Endodermal cell (in vitro differentiated cells): Measurements from ENCODE around the gene IL1RAPL2. TPM values are rescaled to one million over a fixed set of nuclear protein-coding genes. Genes with fewer than 3 reads are reported as not detected.

Source experiments
- DNase-seq: peaks from one replicate; pipeline ENCODE4 v3.0.0-alpha.2; 2017
- H3K27ac ChIP-seq: 2 replicates; pipeline ENCODE4 v1.5.1; 2013; ENCODE audit warnings: mild to moderate bottlenecking, low read depth, low read length, moderate library complexity
- H3K27me3 ChIP-seq: 2 replicates; pipeline ENCODE4 v1.6.1; 2013; ENCODE audit warnings: mild to moderate bottlenecking, low read length, moderate library complexity; ENCODE audit not compliant: insufficient read depth, control insufficient read depth, poor library complexity, severe bottlenecking
- H3K36me3 ChIP-seq: 2 replicates; pipeline ENCODE4 v1.7.0; 2013; ENCODE audit warnings: mild to moderate bottlenecking, low read length, moderate library complexity; ENCODE audit not compliant: control insufficient read depth, insufficient read depth
- H3K4me1 ChIP-seq: one replicate; pipeline ENCODE4 v1.7.0; 2013; ENCODE audit warnings: low read length; ENCODE audit not compliant: control insufficient read depth, insufficient read depth
- H3K4me3 ChIP-seq: 2 replicates; pipeline ENCODE4 v1.5.1; 2013; ENCODE audit warnings: mild to moderate bottlenecking, low read length, moderate library complexity
- H3K9ac ChIP-seq: 2 replicates; pipeline ENCODE4 v1.6.1; 2013; ENCODE audit warnings: mild to moderate bottlenecking, low read length, moderate library complexity; ENCODE audit not compliant: poor library complexity, severe bottlenecking; ENCODE audit errors: extremely low read depth
- H3K9me3 ChIP-seq: 2 replicates; pipeline ENCODE4 v1.6.1; 2013; ENCODE audit warnings: mild to moderate bottlenecking, low read length, moderate library complexity; ENCODE audit not compliant: control insufficient read depth
- H3K27ac Mint-ChIP-seq: 2 replicates; pipeline ENCODE4 v1.8.0; 2020; ENCODE audit warnings: mixed read lengths
- H3K27me3 Mint-ChIP-seq: 2 replicates; pipeline ENCODE4 v1.8.0; 2021; ENCODE audit warnings: mild to moderate bottlenecking, mixed read lengths; ENCODE audit not compliant: insufficient read depth
- H3K36me3 Mint-ChIP-seq: 2 replicates; pipeline ENCODE4 v1.8.0; 2020; ENCODE audit warnings: low read depth, mixed read lengths
- H3K4me1 Mint-ChIP-seq: 2 replicates; pipeline ENCODE4 v1.8.0; 2020; ENCODE audit warnings: mixed read lengths
- H3K4me3 Mint-ChIP-seq: 2 replicates; pipeline ENCODE4 v1.8.0; 2020; ENCODE audit warnings: mild to moderate bottlenecking, moderate library complexity, mixed read lengths
- H3K9me3 Mint-ChIP-seq: 2 replicates; pipeline ENCODE4 v1.8.0; 2020; ENCODE audit warnings: mild to moderate bottlenecking, mixed read lengths
- CTCF ChIP-seq: fragments of 200-600 bp; sonication (generic); conservative IDR thresholded peaks from 2 replicates; pipeline ENCODE4 v1.5.0; 2021; ENCODE audit warnings: antibody characterized with exemption, mild to moderate bottlenecking
- WGBS, 2 experiments: methylation state at CpG; one replicate each; pipeline versions ENCODE4 v1.1.5 to v1.1.7; 2013; ENCODE audit warnings: missing lambda C conversion rate in 2 of 2, mixed read lengths in 1 of 2; ENCODE audit not compliant: insufficient coverage in 1 of 2, insufficient read length in 1 of 2; 5-methylcytosine and 5-hydroxymethylcytosine counted together
- total RNA-seq, 2 donors: library from RNA; stranded (reverse); fragmentation: NEBNext Ultra II Directional in 1 of 2; extraction: Animal tissue kit (Norgen Biotek cat#: 25700) in 1 of 2; gene quantifications; 2 replicates in 1 of 2; 3 replicates in 1 of 2; pipeline ENCODE4 v1.2.1, GENCODE V29; 2021

The IL1RAPL2 gene
- total RNA-seq, 2 donors from 2014 or later: 0.13 TPM; not detected in 1

GRCh38 chrX:104721854-104722253, 155.9 kb downstream of the IL1RAPL2 start:
- no peak overlapping the region for H3K27ac ChIP-seq
- no peaks in the 10 kb centered on the region for H3K4me1 ChIP-seq
- Mint-ChIP-seq H3K4me3 (no peak overlapping the region), H3K36me3 (no peaks in the 10 kb centered on the region), H3K9me3 (peaks cover 45% of the 10 kb centered on the region), H3K27ac (no peak overlapping the region), H3K27me3 (no peaks in the 10 kb centered on the region), H3K4me1 (no peaks in the 10 kb centered on the region)
- no peaks in the 10 kb centered on the region for H3K36me3 ChIP-seq
- TF ChIP-seq CTCF: no peak
- WGBS, 2 experiments: 80 to 90% methylated on average over 1 to 2 of the region's 3 CpGs
- DNase-seq: no peak
- no peaks in the 10 kb centered on the region for H3K9me3 ChIP-seq
- no peak overlapping the region for H3K9ac ChIP-seq
- H3K27me3 ChIP-seq: no peaks in the 10 kb centered on the region
- no peak overlapping the region for H3K4me3 ChIP-seq

- no peaks in the 10 kb centered on the region for H3K36me3 Mint-ChIP-seq
- Histone ChIP-seq H3K9me3 (no peaks in the 10 kb centered on the region), H3K4me1 (no peaks in the 10 kb centered on the region), H3K9ac (no peak overlapping the region), H3K4me3 (no peak overlapping the region), H3K36me3 (no peaks in the 10 kb centered on the region), H3K27ac (no peak overlapping the region), H3K27me3 (no peaks in the 10 kb centered on the region)
- TF ChIP-seq CTCF: no peak
- WGBS, 2 experiments: 67 to 97% methylated on average over 1 to 3 of the region's 3 CpGs
- H3K27me3 Mint-ChIP-seq: no peaks in the 10 kb centered on the region
- H3K4me3 Mint-ChIP-seq: no peak overlapping the region
- H3K4me1 Mint-ChIP-seq: no peaks in the 10 kb centered on the region
- H3K9me3 Mint-ChIP-seq: peaks cover 32% of the 10 kb centered on the region
- no peak overlapping the region for H3K27ac Mint-ChIP-seq
- no peak for DNase-seq
Observed at GRCh38 chrX:104728456-104728855, 162.5 kb downstream of the IL1RAPL2 start.

- Mint-ChIP-seq H3K27me3 (no peaks in the 10 kb centered on the region), H3K27ac (no peak overlapping the region), H3K4me1 (no peaks in the 10 kb centered on the region), H3K4me3 (no peak overlapping the region), H3K36me3 (no peaks in the 10 kb centered on the region), H3K9me3 (peaks cover 12% of the 10 kb centered on the region)
- H3K36me3 ChIP-seq: no peaks in the 10 kb centered on the region
- no peaks in the 10 kb centered on the region for H3K4me1 ChIP-seq
- H3K27me3 ChIP-seq: no peaks in the 10 kb centered on the region
- no peaks in the 10 kb centered on the region for H3K9me3 ChIP-seq
- DNase-seq: no peak
- no peak overlapping the region for H3K4me3 ChIP-seq
- H3K27ac ChIP-seq: no peak overlapping the region
- TF ChIP-seq CTCF: no peak
- no peak overlapping the region for H3K9ac ChIP-seq
Observed at GRCh38 chrX:104742355-104742754, 176.4 kb downstream of the IL1RAPL2 start.
